Measurements from ENCODE around the gene CYB5RL.

- TF ChIP-seq CTCF (IDR thresholded peaks at IDR 0.05) (no peak), ZFX (IDR thresholded peaks at IDR 0.05; ENCODE audit: borderline replicate concordance) (no peak)
Observed at GRCh38 chr1:54204199-54204598, 4.4 kb upstream of the CYB5RL start.

All from 22Rv1 (cell line).